Measurements from ENCODE around the gene PHACTR4. TPM values are rescaled to one million over a fixed set of nuclear protein-coding genes. Genes with fewer than 3 reads are reported as not detected.
A peak's percentile ranks its signal among the peaks of the same experiment; 100 is the strongest.

Gene PHACTR4
- total and polyA plus RNA-seq, 9 of the 15 experiments (the other 6 are each of a cell fraction or from before 2014, with no cell fraction given): 6.4 to 43.6 (median 14.2) TPM

DNA sequence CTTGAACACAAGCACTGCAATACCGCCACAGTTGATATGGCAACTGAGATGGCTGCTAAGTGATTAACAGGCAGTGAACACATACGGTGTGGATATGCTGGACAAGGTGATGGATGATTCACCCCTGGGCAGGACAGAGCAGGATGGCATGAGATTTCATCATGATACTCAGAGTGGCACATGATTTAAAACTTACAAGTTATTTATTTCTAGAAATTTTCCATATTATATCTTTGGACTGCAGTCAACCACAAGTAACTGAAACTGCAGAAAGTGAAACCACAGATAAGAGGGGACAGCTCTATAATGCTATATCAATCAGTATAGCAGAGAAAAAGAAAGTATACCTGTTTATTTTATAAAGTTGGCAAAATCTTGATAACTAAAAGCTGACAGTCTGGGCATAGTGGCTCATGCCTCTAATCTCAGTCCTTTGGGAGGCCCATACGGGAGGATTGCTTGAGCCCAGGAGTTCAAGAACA lies 47.9 kb downstream of the PHACTR4 start (continued):
- peak; percentile 83 for TF ChIP-seq TEAD4 (IDR thresholded peaks at IDR 0.05; ENCODE audit: low read length)
- no peak for TF ChIP-seq TEAD4 (CRISPR knock-in tag; IDR thresholded peaks at IDR 0.05; ENCODE audit: borderline replicate concordance)
- no peak for TF ChIP-seq NKRF (IDR thresholded peaks at IDR 0.05; ENCODE audit: borderline replicate concordance)
- peak; percentile 25; the same call in 1 of the 2 replicates for TF ChIP-seq MTA1 (IDR thresholded peaks at IDR 0.05; ENCODE audit: borderline replicate concordance)
- peak; percentile 66 for TF ChIP-seq TAL1 (IDR thresholded peaks at IDR 0.05)
- no peak for TF ChIP-seq CHD7 (IDR thresholded peaks at IDR 0.05; ENCODE audit: low read depth, low read length)
- TF ChIP-seq, protein P1, sequence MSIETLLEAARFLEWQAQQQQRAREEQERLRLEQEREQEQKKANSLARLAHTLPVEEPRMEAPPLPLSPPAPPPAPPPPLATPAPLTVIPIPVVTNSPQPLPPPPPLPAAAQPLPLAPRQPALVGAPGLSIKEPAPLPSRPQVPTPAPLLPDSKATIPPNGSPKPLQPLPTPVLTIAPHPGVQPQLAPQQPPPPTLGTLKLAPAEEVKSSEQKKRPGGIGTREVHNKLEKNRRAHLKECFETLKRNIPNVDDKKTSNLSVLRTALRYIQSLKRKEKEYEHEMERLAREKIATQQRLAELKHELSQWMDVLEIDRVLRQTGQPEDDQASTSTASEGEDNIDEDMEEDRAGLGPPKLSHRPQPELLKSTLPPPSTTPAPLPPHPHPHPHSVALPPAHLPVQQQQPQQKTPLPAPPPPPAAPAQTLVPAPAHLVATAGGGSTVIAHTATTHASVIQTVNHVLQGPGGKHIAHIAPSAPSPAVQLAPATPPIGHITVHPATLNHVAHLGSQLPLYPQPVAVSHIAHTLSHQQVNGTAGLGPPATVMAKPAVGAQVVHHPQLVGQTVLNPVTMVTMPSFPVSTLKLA (conservative IDR thresholded peaks at IDR 0.05): peak in 1 of 2 experiments; percentile 15; a peak in 1 of 4 replicates
- TF ChIP-seq KAT7 (CRISPR knock-in tag; IDR thresholded peaks at IDR 0.05; ENCODE audit: borderline replicate concordance): 0 out of 2 replicates have a peak, but pooled peaks have one; percentile 6
- TF ChIP-seq RFX1 (IDR thresholded peaks at IDR 0.05): peak; percentile 90
- TF ChIP-seq ETS2 (tag; IDR thresholded peaks at IDR 0.05; ENCODE audit: borderline replicate concordance, poor library complexity, severe bottlenecking): no peak

Data from K562 (cell line).